Measurements from ENCODE around the gene EMC9. TPM values are rescaled to one million over a fixed set of nuclear protein-coding genes. Genes with fewer than 3 reads are reported as not detected.
A peak's percentile ranks its signal among the peaks of the same experiment; 100 is the strongest.

Gene EMC9
- total RNA-seq, 3 donors from 2014 or later (not counting 1 experiment from before 2014, with no cell fraction given) = 9.3 to 12.3 (median 12.0) TPM

GRCh38 chr14:24113379-24113800 lies 28.0 kb downstream of the EMC9 start:
- peak overlapping the region; percentile 100 for H3K27ac ChIP-seq (ENCODE audit: low read length)
- Mint-ChIP-seq H3K4me1 (peaks cover 30 to 35% of the 10 kb centered on the region in 2 donors), H3K9me3 (no peaks in the 10 kb centered on the region), H3K4me3 (peak overlapping the region; percentile 99), H3K27ac (peak overlapping the region; percentile 96 to 99), H3K36me3 (no peaks in the 10 kb centered on the region), H3K27me3 (ENCODE audit: low read depth in 2 of 2) (no peaks in the 10 kb centered on the region)
- intact Hi-C loops (cut with micrococcal nuclease) = no loop called here
- H3K9me3 ChIP-seq (ENCODE audit: control insufficient read depth, insufficient read depth, low read length) = no peaks in the 10 kb centered on the region
- H3K36me3 ChIP-seq (ENCODE audit: control insufficient read depth, insufficient read depth, low read length) = peaks cover 14% of the 10 kb centered on the region
- TF ChIP-seq CTCF (IDR thresholded peaks at IDR 0.05) = no peak
- 15% methylated on average over 13 of the region's 15 CpGs for WGBS (ENCODE audit: insufficient coverage)
- no peak for ATAC-seq
- no peaks in the 10 kb centered on the region for H3K27me3 ChIP-seq (ENCODE audit: control insufficient read depth, insufficient read depth, low read length)
- peak overlapping the region; percentile 62 for H3K4me3 ChIP-seq (ENCODE audit: low read length)
- DNase-seq = no peak
- peaks cover 29% of the 10 kb centered on the region for H3K4me1 ChIP-seq (ENCODE audit: control insufficient read depth, insufficient read depth, low read length)

DNA sequence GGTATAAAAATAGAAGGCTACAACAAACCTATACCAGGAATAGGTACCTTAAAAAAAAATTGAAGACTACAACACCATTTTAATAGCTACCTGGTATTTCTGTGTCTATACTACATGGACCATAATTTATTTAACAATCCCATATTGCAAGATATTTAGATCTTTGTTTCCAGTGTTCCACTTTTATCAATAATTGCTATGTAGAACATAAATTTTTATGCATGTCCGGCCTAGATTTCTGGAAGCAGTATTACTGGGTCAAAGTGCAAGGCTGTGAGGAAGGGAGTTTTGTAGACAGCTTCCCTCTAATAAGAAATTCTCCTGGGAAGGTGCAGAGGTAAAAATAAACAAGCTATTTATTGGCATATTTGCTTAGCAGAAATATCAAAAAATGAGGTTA lies 30.9 kb downstream of the EMC9 start:
- intact Hi-C loops (cut with micrococcal nuclease) = no loop called here

DNA sequence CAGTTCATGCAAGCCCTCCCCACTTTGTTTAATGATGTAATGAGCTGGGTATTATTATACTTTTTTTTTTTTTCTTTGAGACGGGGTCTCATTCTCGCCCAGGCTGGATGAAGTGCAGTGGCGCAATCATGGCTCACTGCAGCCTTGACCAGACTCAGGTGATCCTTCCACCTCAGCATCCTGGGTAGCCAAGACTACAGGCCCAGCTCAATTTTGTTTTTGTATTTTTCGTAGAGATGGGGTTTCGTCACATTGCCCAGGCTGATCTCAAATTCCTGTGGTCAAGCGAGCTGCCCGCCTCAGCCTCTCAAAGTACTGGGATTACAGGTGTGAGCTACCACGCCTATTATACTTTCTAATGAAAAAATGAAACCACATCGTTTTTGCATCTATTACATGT lies 31.3 kb downstream of the EMC9 start:
- H3K27ac ChIP-seq (ENCODE audit: low read length) = no peak overlapping the region
- Mint-ChIP-seq H3K9me3 (no peaks in the 10 kb centered on the region), H3K36me3 (no peaks in the 10 kb centered on the region), H3K4me3 (no peak overlapping the region), H3K4me1 (peaks cover 12 to 14% of the 10 kb centered on the region in 2 donors), H3K27me3 (ENCODE audit: low read depth in 2 of 2) (no peaks in the 10 kb centered on the region), H3K27ac (peak overlapping the region in 1 of 2 donors; percentile 11)
- no peaks in the 10 kb centered on the region for H3K27me3 ChIP-seq (ENCODE audit: control insufficient read depth, insufficient read depth, low read length)
- TF ChIP-seq CTCF (IDR thresholded peaks at IDR 0.05) = no peak
- peaks cover 14% of the 10 kb centered on the region for H3K4me1 ChIP-seq (ENCODE audit: control insufficient read depth, insufficient read depth, low read length)
- H3K4me3 ChIP-seq (ENCODE audit: low read length) = no peak overlapping the region
- ATAC-seq = no peak
- intact Hi-C loops (cut with micrococcal nuclease) = no loop called here
- H3K9me3 ChIP-seq (ENCODE audit: control insufficient read depth, insufficient read depth, low read length) = no peaks in the 10 kb centered on the region
- no peak for DNase-seq
- WGBS (ENCODE audit: insufficient coverage) = 93% methylated on average over 8 of the region's 9 CpGs
- H3K36me3 ChIP-seq (ENCODE audit: control insufficient read depth, insufficient read depth, low read length) = no peaks in the 10 kb centered on the region

More for the DNA sequence above, 30.9 kb downstream of the EMC9 start:
- Mint-ChIP-seq H3K4me1 (peaks cover 17 to 19% of the 10 kb centered on the region in 2 donors), H3K4me3 (no peak overlapping the region), H3K36me3 (no peaks in the 10 kb centered on the region), H3K27me3 (ENCODE audit: low read depth in 2 of 2) (no peaks in the 10 kb centered on the region), H3K27ac (peak overlapping the region in 1 of 2 donors; percentile 11), H3K9me3 (no peaks in the 10 kb centered on the region)
- Histone ChIP-seq H3K9me3 (ENCODE audit: control insufficient read depth, insufficient read depth, low read length) (no peaks in the 10 kb centered on the region), H3K4me1 (ENCODE audit: control insufficient read depth, insufficient read depth, low read length) (peaks cover 17% of the 10 kb centered on the region), H3K36me3 (ENCODE audit: control insufficient read depth, insufficient read depth, low read length) (no peaks in the 10 kb centered on the region), H3K27ac (ENCODE audit: low read length) (no peak overlapping the region), H3K4me3 (ENCODE audit: low read length) (no peak overlapping the region), H3K27me3 (ENCODE audit: control insufficient read depth, insufficient read depth, low read length) (no peaks in the 10 kb centered on the region)
- DNase-seq (no peak), ATAC-seq (no peak)
- WGBS (ENCODE audit: insufficient coverage) = 100% methylated on average over 1 of the region's 1 CpG
- TF ChIP-seq CTCF (IDR thresholded peaks at IDR 0.05) = no peak

- peak in 2 of 3 donors; percentile 16 to 33 for ATAC-seq
- H3K4me3 Mint-ChIP-seq = no peak overlapping the region
- peaks cover 4% of the 10 kb centered on the region for H3K36me3 ChIP-seq (ENCODE audit: control insufficient read depth, insufficient read depth, low read length)
- WGBS (ENCODE audit: insufficient coverage) = 37% methylated on average over 5 of the region's 5 CpGs
- H3K27me3 ChIP-seq (ENCODE audit: control insufficient read depth, insufficient read depth, low read length) = no peaks in the 10 kb centered on the region
- DNase-seq = no peak
- no peak for TF ChIP-seq CTCF (IDR thresholded peaks at IDR 0.05)
- peak overlapping the region; percentile 47 for H3K27ac ChIP-seq (ENCODE audit: low read length)
- H3K4me1 Mint-ChIP-seq = peaks cover 8% of the 10 kb centered on the region in 2 donors
- no peak overlapping the region for H3K4me3 ChIP-seq (ENCODE audit: low read length)
- no peaks in the 10 kb centered on the region for H3K27me3 Mint-ChIP-seq (ENCODE audit: low read depth in 2 of 2)
- H3K4me1 ChIP-seq (ENCODE audit: control insufficient read depth, insufficient read depth, low read length) = peaks cover 9% of the 10 kb centered on the region
- no peaks in the 10 kb centered on the region for H3K9me3 ChIP-seq (ENCODE audit: control insufficient read depth, insufficient read depth, low read length)
- H3K27ac Mint-ChIP-seq = peak overlapping the region; percentile 90 to 93
- peaks cover 10% of the 10 kb centered on the region for H3K36me3 Mint-ChIP-seq
- intact Hi-C loops (cut with micrococcal nuclease) = loop anchor here (1.0 to 2.0 kb wide), 3 partner anchors 14 to 94 kb away; partner anchors contain the start of gene PCK2
- no peaks in the 10 kb centered on the region for H3K9me3 Mint-ChIP-seq
Observed at GRCh38 chr14:24108336-24108874, 33.0 kb downstream of the EMC9 start.
